SK-N-SH treated with all-trans-retinoic acid at 6 μM for 48 hours (cell line): ENCODE data around the gene VAV1.

ENCODE experiments used
- ATAC-seq: fragments of 200-7000 bp; cut with Tn5 transposase; 3 replicates; pipeline ENCODE4 v1.9.1; 2020; ENCODE audit warnings: mild to moderate bottlenecking, moderate library complexity
- ARNTL ChIP-seq: fragments of 450-650 bp; formaldehyde crosslinking; IDR thresholded peaks from 2 replicates; pipeline ENCODE4 v1.5.0; 2020; ENCODE audit warnings: low read depth, mild to moderate bottlenecking, moderate library complexity, borderline replicate concordance
- BACH2 ChIP-seq: fragments of 250-450 bp; sonication (Bioruptor Pico); IDR thresholded peaks from 2 replicates; pipeline ENCODE4 v1.9.0; 2021; ENCODE audit warnings: mild to moderate bottlenecking, borderline replicate concordance
- CREB5 ChIP-seq: fragments of 250-450 bp; sonication (Bioruptor Pico); IDR thresholded peaks from 2 replicates; pipeline ENCODE4 v1.5.1; 2020; ENCODE audit warnings: low read depth, mild to moderate bottlenecking, moderate library complexity
- CSDC2 ChIP-seq: fragments of 250-450 bp; sonication (Bioruptor Pico); IDR thresholded peaks from 2 replicates; pipeline ENCODE4 v1.5.0; 2020; ENCODE audit warnings: mild to moderate bottlenecking, moderate library complexity
- CSRNP3 ChIP-seq: fragments of 250-450 bp; sonication (Bioruptor Pico); IDR thresholded peaks from 2 replicates; pipeline ENCODE4 v1.5.1; 2021; ENCODE audit warnings: mild to moderate bottlenecking, moderate library complexity
- ESRRG ChIP-seq: fragments of 250-450 bp; sonication (Bioruptor Pico); IDR thresholded peaks from 2 replicates; pipeline ENCODE4 v1.6.1; 2021; ENCODE audit warnings: mild to moderate bottlenecking
- GLIS3 ChIP-seq: fragments of 250-450 bp; sonication (Bioruptor Pico); IDR thresholded peaks from 2 replicates; pipeline ENCODE4 v1.5.0; 2020; ENCODE audit warnings: mild to moderate bottlenecking, moderate library complexity
- OSR1 ChIP-seq: fragments of 250-450 bp; sonication (Bioruptor Pico); IDR thresholded peaks from 2 replicates; pipeline ENCODE4 v1.8.0; 2022; ENCODE audit warnings: moderate library complexity, mild to moderate bottlenecking, inconsistent platforms
- PATZ1 ChIP-seq: fragments of 250-450 bp; sonication (Bioruptor Pico); IDR thresholded peaks from 2 replicates; pipeline ENCODE4 v1.8.0; 2020; ENCODE audit warnings: mild to moderate bottlenecking, moderate library complexity, borderline replicate concordance
- PPARA ChIP-seq: fragments of 250-450 bp; sonication (Bioruptor Pico); IDR thresholded peaks from 2 replicates; pipeline ENCODE4 v1.5.0; 2020; ENCODE audit warnings: mild to moderate bottlenecking, borderline replicate concordance
- RARB ChIP-seq: fragments of 250-450 bp; sonication (Bioruptor Pico); IDR thresholded peaks from 2 replicates; pipeline ENCODE4 v1.8.0; 2021; ENCODE audit warnings: mild to moderate bottlenecking, moderate library complexity
- TCF4 ChIP-seq: fragments of 250-450 bp; sonication (Bioruptor Pico); IDR thresholded peaks from 2 replicates; pipeline ENCODE4 v1.8.0; 2021; ENCODE audit warnings: mild to moderate bottlenecking, moderate library complexity, borderline replicate concordance
- TOX ChIP-seq: fragments of 250-450 bp; sonication (Bioruptor Pico); IDR thresholded peaks from 2 replicates; pipeline ENCODE4 v1.8.0; 2021; ENCODE audit warnings: mild to moderate bottlenecking, moderate library complexity, borderline replicate concordance
- TSHZ2 ChIP-seq: fragments of 250-450 bp; sonication (Bioruptor Pico); IDR thresholded peaks from 2 replicates; pipeline ENCODE4 v1.5.0; 2020; ENCODE audit warnings: mild to moderate bottlenecking, moderate library complexity
- ZC3H10 ChIP-seq: fragments of 250-450 bp; sonication (Bioruptor Pico); IDR thresholded peaks from 2 replicates; pipeline ENCODE4 v1.5.1; 2021; ENCODE audit warnings: mild to moderate bottlenecking, moderate library complexity
- ZFP3 ChIP-seq: fragments of 250-450 bp; sonication (Bioruptor Pico); IDR thresholded peaks from 2 replicates; pipeline ENCODE4 v1.5.0; 2020; ENCODE audit warnings: mild to moderate bottlenecking, moderate library complexity
- ZFP30 ChIP-seq: fragments of 450-650 bp; formaldehyde crosslinking; IDR thresholded peaks from 2 replicates; pipeline ENCODE4 v1.5.0; 2022; ENCODE audit warnings: mild to moderate bottlenecking, moderate library complexity
- ZNF565 ChIP-seq: fragments of 450-650 bp; formaldehyde crosslinking; conservative IDR thresholded peaks from 2 replicates; pipeline ENCODE4 v1.5.0; 2020; ENCODE audit warnings: low read depth, mild to moderate bottlenecking, moderate library complexity
- ZNF70 ChIP-seq: fragments of 450-650 bp; formaldehyde crosslinking; IDR thresholded peaks from 2 replicates; pipeline ENCODE4 v1.5.0; 2020; ENCODE audit warnings: mild to moderate bottlenecking, moderate library complexity
- ZNF8 ChIP-seq: fragments of 450-650 bp; formaldehyde crosslinking; IDR thresholded peaks from 2 replicates; pipeline ENCODE4 v1.5.0; 2020; ENCODE audit warnings: mild to moderate bottlenecking, moderate library complexity

Gene VAV1

GRCh38 chr19:6861683-6862286 lies 89.3 kb downstream of the VAV1 start:
- no peak for ATAC-seq
- no peak for TF ChIP-seq CSDC2 (CRISPR knock-in tag)
- TF ChIP-seq TCF4 (CRISPR knock-in tag), result no peak
- TF ChIP-seq PPARA (CRISPR knock-in tag), result no peak
- TF ChIP-seq TOX (CRISPR knock-in tag), result no peak
- no peak for TF ChIP-seq PATZ1 (CRISPR knock-in tag)
- TF ChIP-seq ZNF8, result no peak
- TF ChIP-seq CSRNP3, result no peak
- no peak for TF ChIP-seq TSHZ2 (CRISPR knock-in tag)
- no peak for TF ChIP-seq ZFP30 (CRISPR knock-in tag)
- TF ChIP-seq OSR1 (CRISPR knock-in tag), result no peak
- TF ChIP-seq ESRRG (CRISPR knock-in tag), result no peak
- TF ChIP-seq ZNF70 (CRISPR knock-in tag), result no peak
- TF ChIP-seq BACH2 (CRISPR knock-in tag), result no peak
- no peak for TF ChIP-seq ARNTL (CRISPR knock-in tag)
- TF ChIP-seq RARB, result no peak

- ATAC-seq, result peak; percentile 89
- no peak for TF ChIP-seq ZC3H10 (CRISPR knock-in tag)
- TF ChIP-seq GLIS3, result no peak
- TF ChIP-seq TSHZ2 (CRISPR knock-in tag), result no peak
- no peak for TF ChIP-seq ESRRG (CRISPR knock-in tag)
- no peak for TF ChIP-seq TOX (CRISPR knock-in tag)
- no peak for TF ChIP-seq ZNF8
- TF ChIP-seq CREB5, result no peak
- TF ChIP-seq PPARA (CRISPR knock-in tag), result no peak
- TF ChIP-seq CSRNP3, result no peak
- TF ChIP-seq ZNF70 (CRISPR knock-in tag), result no peak
- TF ChIP-seq ZFP30 (CRISPR knock-in tag), result no peak
- TF ChIP-seq ZFP3, result no peak
- no peak for TF ChIP-seq ZNF565
- TF ChIP-seq CSDC2 (CRISPR knock-in tag), result no peak
- TF ChIP-seq, all 23 proteins: peak for 0
These were observed 90.2 kb downstream of the VAV1 start for GRCh38 chr19:6862673-6863078.
